Common myeloid progenitor, CD34-positive (primary cell): ENCODE results near the gene RUNX2.

ENCODE experiments used
- CTCF ChIA-PET: fragments of 350-600 bp; sonication (Branson Sonifier 250); formaldehyde crosslinking; loops from one replicate; lab custom pipeline; 2021; ENCODE audit warnings: antibody characterized with exemption; lab: Charles Lee
- POLR2A ChIA-PET: fragments of 350-600 bp; sonication (Branson Sonifier 250); formaldehyde crosslinking; loops from one replicate; lab custom pipeline; 2021; ENCODE audit warnings: antibody characterized with exemption; lab: Charles Lee
- DNase-seq, 3 donors: peaks; one replicate each; pipeline versions ENCODE4 v3.0.0 to v3.0.0-alpha.2; 2013
- H3K27ac ChIP-seq, 2 experiments: 1 replicate in 1 of 2; 2 replicates in 1 of 2; pipeline ENCODE4 v1.7.0; 2013; ENCODE audit warnings: inconsistent platforms in 2 of 2, low read length in 2 of 2, mild to moderate bottlenecking in 2 of 2, low read depth in 1 of 2, moderate library complexity in 1 of 2; ENCODE audit not compliant: severe bottlenecking in 2 of 2, insufficient read depth in 1 of 2, poor library complexity in 1 of 2
- H3K27me3 ChIP-seq, 5 experiments: replicated peaks in 2 of 5; 1 replicate in 3 of 5; 2 replicates in 2 of 5; pipeline versions ENCODE4 v1.6.1 to v1.7.0; 2013; ENCODE audit warnings: low read length in 4 of 5, mild to moderate bottlenecking in 2 of 5, moderate library complexity in 2 of 5, inconsistent platforms in 1 of 5; ENCODE audit not compliant: insufficient read depth in 5 of 5, control insufficient read depth in 4 of 5
- H3K36me3 ChIP-seq, 4 experiments: 1 replicate in 2 of 4; 2 replicates in 2 of 4; pipeline versions ENCODE4 v1.6.1 to v1.7.0; 2013; ENCODE audit warnings: low read length in 3 of 4, control low read depth in 1 of 4, mild to moderate bottlenecking in 1 of 4; ENCODE audit not compliant: control insufficient read depth in 4 of 4, insufficient read depth in 4 of 4
- H3K4me1 ChIP-seq, 4 experiments: 1 replicate in 3 of 4; 2 replicates in 1 of 4; pipeline versions ENCODE4 v1.6.1 to v1.7.1; 2013; ENCODE audit warnings: low read length in 3 of 4, mild to moderate bottlenecking in 3 of 4, control low read depth in 1 of 4, inconsistent platforms in 1 of 4, moderate library complexity in 1 of 4; ENCODE audit not compliant: control insufficient read depth in 4 of 4, insufficient read depth in 4 of 4; ENCODE audit errors: control extremely low read depth in 1 of 4
- H3K4me3 ChIP-seq, 7 experiments: 1 replicate in 4 of 7; 2 replicates in 3 of 7; pipeline versions ENCODE4 v1.5.1 to v1.7.0; 2013; ENCODE audit warnings: mild to moderate bottlenecking in 7 of 7, low read length in 6 of 7, moderate library complexity in 6 of 7, inconsistent platforms in 2 of 7, low read depth in 2 of 7, control low read depth in 1 of 7; ENCODE audit not compliant: insufficient read depth in 4 of 7, control insufficient read depth in 1 of 7; ENCODE audit errors: extremely low read depth in 1 of 7
- H3K9me3 ChIP-seq, 5 experiments: 1 replicate in 4 of 5; 2 replicates in 1 of 5; pipeline versions ENCODE4 v1.6.1 to v1.7.1; 2013; ENCODE audit warnings: low read length in 4 of 5, mild to moderate bottlenecking in 2 of 5, inconsistent platforms in 1 of 5, low read depth in 1 of 5, moderate library complexity in 1 of 5; ENCODE audit not compliant: control insufficient read depth in 4 of 5, insufficient read depth in 2 of 5; ENCODE audit errors: control extremely low read depth in 1 of 5
- WGBS: methylation state at CpG from one replicate; pipeline ENCODE4 v1.1.5; 2013; ENCODE audit not compliant: insufficient coverage; 5-methylcytosine and 5-hydroxymethylcytosine counted together

Gene RUNX2

GRCh38 chr6:45518013-45518720 is 190.0 kb downstream of the RUNX2 start:
- Histone ChIP-seq H3K9me3 (no peaks in the 10 kb centered on the region), H3K4me1 (peaks cover 2 to 19% (median 11%) of the 10 kb centered on the region in 4 experiments), H3K36me3 (peaks cover 3 to 33% (median 15%) of the 10 kb centered on the region in 4 experiments), H3K4me3 (no peak overlapping the region), H3K27ac (no peak overlapping the region), H3K27me3 (no peaks in the 10 kb centered on the region)
- WGBS: 38% methylated on average over 2 of the region's 4 CpGs
- ChIA-PET CTCF (no interaction called here), POLR2A (no interaction called here)
- DNase-seq: peak in 2 of 3 donors; percentile 36 to 50

- H3K9me3 ChIP-seq: no peaks in the 10 kb centered on the region
- H3K4me3 ChIP-seq: no peak overlapping the region
- H3K4me1 ChIP-seq: peaks cover 2 to 19% (median 11%) of the 10 kb centered on the region in 4 experiments
- peaks cover 2 to 19% (median 3%) of the 10 kb centered on the region in 4 experiments for H3K36me3 ChIP-seq
- H3K27ac ChIP-seq: no peak overlapping the region
- ChIA-PET CTCF (interaction anchor here (0.6 to 1.4 kb wide), 2 partner anchors 13 to 62 kb away, joined by 3 to 5 read pairs; no protein-coding TSS in a partner anchor), POLR2A (no interaction called here)
- no peaks in the 10 kb centered on the region for H3K27me3 ChIP-seq
- no peak for DNase-seq
These were observed 193.1 kb downstream of the RUNX2 start for GRCh38 chr6:45521226-45521625.

- no peak for DNase-seq
- no peaks in the 10 kb centered on the region for H3K27me3 ChIP-seq
- POLR2A ChIA-PET: no interaction called here
- no peak overlapping the region for H3K27ac ChIP-seq
- WGBS: 96% methylated on average over 4 of the region's 4 CpGs
- peaks cover 2 to 19% (median 7%) of the 10 kb centered on the region in 4 experiments for H3K36me3 ChIP-seq
- no peak overlapping the region for H3K4me3 ChIP-seq
- H3K4me1 ChIP-seq: peaks cover 2 to 19% (median 11%) of the 10 kb centered on the region in 4 experiments
- H3K9me3 ChIP-seq: no peaks in the 10 kb centered on the region
- CTCF ChIA-PET: no interaction called here
These were observed 194.4 kb downstream of the RUNX2 start for GRCh38 chr6:45522486-45522885.

- ChIA-PET CTCF (interaction anchor here (1.0 kb wide), 1 partner anchor 187 kb away, joined by 3 read pairs; no protein-coding TSS in a partner anchor), POLR2A (no interaction called here)
- no peak overlapping the region for H3K4me3 ChIP-seq
- peaks cover 8 to 24% (median 17%) of the 10 kb centered on the region in 4 experiments for H3K36me3 ChIP-seq
- peaks cover 0 to 2% (median 1%) of the 10 kb centered on the region in 4 experiments for H3K4me1 ChIP-seq
- 100% methylated on average over 1 of the region's 1 CpG for WGBS
- H3K9me3 ChIP-seq: no peaks in the 10 kb centered on the region
- no peak for DNase-seq
- H3K27ac ChIP-seq: no peak overlapping the region
- no peaks in the 10 kb centered on the region for H3K27me3 ChIP-seq
These were observed 199.1 kb downstream of the RUNX2 start for GRCh38 chr6:45527210-45527609.

- Histone ChIP-seq H3K36me3 (peaks cover 5 to 32% (median 15%) of the 10 kb centered on the region in 4 experiments), H3K9me3 (no peaks in the 10 kb centered on the region), H3K27ac (no peak overlapping the region), H3K27me3 (no peaks in the 10 kb centered on the region), H3K4me1 (peaks cover 0 to 16% (median 12%) of the 10 kb centered on the region in 4 experiments), H3K4me3 (no peak overlapping the region)
- no peak for DNase-seq
- WGBS: 100% methylated on average over 1 of the region's 2 CpGs
- ChIA-PET POLR2A (no interaction called here), CTCF (no interaction called here)
These were observed 204.0 kb downstream of the RUNX2 start for GRCh38 chr6:45531999-45532595.

- H3K36me3 ChIP-seq: peaks cover 4 to 29% (median 12%) of the 10 kb centered on the region in 4 experiments
- ChIA-PET POLR2A (no interaction called here), CTCF (no interaction called here)
- peak overlapping the region in 1 of 7 experiments; percentile 4 for H3K4me3 ChIP-seq
- no peaks in the 10 kb centered on the region for H3K9me3 ChIP-seq
- 80% methylated on average over 2 of the region's 6 CpGs for WGBS
- peak in 2 of 3 donors; percentile 52 to 63 for DNase-seq
- peaks cover 0 to 16% (median 12%) of the 10 kb centered on the region in 4 experiments for H3K4me1 ChIP-seq
- H3K27me3 ChIP-seq: no peaks in the 10 kb centered on the region
- peak overlapping the region in 1 of 2 experiments; percentile 3 for H3K27ac ChIP-seq
These were observed 204.6 kb downstream of the RUNX2 start for GRCh38 chr6:45532721-45533210.

- H3K36me3 ChIP-seq: peaks cover 2 to 27% (median 10%) of the 10 kb centered on the region in 4 experiments
- 77% methylated on average over 4 of the region's 4 CpGs for WGBS
- no peaks in the 10 kb centered on the region for H3K9me3 ChIP-seq
- peaks cover 0 to 16% (median 12%) of the 10 kb centered on the region in 4 experiments for H3K4me1 ChIP-seq
- ChIA-PET CTCF (no interaction called here), POLR2A (no interaction called here)
- DNase-seq: no peak
- no peak overlapping the region for H3K4me3 ChIP-seq
- no peak overlapping the region for H3K27ac ChIP-seq
- no peaks in the 10 kb centered on the region for H3K27me3 ChIP-seq
These were observed 205.3 kb downstream of the RUNX2 start for GRCh38 chr6:45533386-45533785.
